Stimulated activated CD8-positive, alpha-beta memory T cell treated with anti-CD3 and anti-CD28 coated beads, Interleukin-4, amount 100 ng/mL, for 1 hour (primary cell): Measurements from ENCODE around the gene CAVIN1.
A peak's percentile ranks its signal among the peaks of the same experiment; 100 is the strongest.
"Not testable (repeated sequence)": the region's sequence is repeated elsewhere in the genome, so short reads cannot be mapped to it uniquely, and the experiment has no call there.

Experiments used
- DNase-seq, 2 donors: peaks; one replicate each; pipeline ENCODE4 v3.0.0-alpha.2; 2020; ENCODE audit warnings: low read depth in 2 of 2, low spot score in 1 of 2

The CAVIN1 gene

DNA sequence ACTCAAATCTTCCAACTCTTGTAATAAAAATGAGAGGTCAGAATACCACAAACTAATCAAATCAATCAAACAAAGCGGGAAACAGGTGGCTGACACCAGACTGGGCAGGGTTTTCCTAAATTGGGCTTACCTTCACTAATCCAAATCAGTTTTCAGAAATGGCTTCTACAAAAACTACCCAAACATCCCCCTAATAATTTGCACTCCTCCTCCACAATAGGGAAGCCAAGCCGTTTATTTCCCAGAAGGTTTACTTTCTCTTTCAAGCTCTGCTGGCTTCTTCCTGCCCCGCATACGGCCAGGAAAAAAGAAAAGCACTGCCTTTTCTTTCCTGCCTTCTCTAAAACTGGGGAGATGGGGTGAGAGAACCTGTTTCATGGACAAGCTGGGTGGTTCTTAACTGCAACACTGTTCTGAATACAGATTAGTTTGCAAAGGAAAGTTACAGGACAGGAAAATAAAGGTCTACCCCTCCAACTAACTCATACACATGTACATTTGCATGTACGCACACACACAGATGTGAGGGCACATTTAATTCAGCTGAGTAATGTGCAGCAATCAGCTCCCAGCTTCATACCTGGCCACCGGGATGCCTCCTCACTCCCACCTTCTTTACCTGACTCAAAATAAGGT lies 44.0 kb downstream of the CAVIN1 start:
- no peak for DNase-seq

GRCh38 chr17:42378359-42378958 lies 44.6 kb downstream of the CAVIN1 start:
- no peak for DNase-seq

DNA sequence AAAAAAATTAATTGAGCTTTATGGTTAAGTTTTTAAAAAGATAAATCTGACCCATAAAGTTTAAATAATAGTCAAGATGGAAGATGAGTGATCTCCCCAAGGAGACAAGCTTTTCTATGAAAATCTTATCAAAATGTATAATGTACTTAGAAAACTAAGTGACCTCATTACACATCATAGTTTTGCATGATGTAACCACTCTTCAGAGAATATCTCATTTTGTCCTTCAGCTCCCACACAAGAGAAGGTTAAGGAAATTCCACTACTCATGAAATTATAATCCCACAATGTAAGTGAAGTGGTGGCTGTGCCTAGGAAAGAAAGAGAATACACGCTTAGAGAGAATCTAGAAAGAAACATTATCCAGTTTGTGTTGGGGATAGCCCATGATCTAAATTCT lies 49.2 kb downstream of the CAVIN1 start:
- no peak for DNase-seq

DNA sequence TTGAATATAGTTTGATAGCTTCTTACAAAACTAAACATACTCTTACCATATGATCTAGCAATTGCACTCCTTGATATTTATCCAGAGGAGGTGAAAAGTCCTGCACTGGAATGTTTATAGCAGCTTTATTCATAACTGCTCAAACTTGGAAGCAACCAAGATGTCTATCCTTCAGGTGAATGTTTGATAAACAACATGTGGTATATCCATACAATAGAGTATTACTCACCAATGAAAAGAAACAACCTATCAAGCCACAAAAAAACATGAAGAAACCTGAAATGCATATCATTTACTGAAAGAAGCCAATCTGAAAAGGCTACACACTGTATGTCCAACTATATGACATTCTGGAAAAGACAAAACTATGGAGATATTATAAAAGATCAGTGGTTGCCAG lies 50.9 kb downstream of the CAVIN1 start:
- no peak for DNase-seq

DNA sequence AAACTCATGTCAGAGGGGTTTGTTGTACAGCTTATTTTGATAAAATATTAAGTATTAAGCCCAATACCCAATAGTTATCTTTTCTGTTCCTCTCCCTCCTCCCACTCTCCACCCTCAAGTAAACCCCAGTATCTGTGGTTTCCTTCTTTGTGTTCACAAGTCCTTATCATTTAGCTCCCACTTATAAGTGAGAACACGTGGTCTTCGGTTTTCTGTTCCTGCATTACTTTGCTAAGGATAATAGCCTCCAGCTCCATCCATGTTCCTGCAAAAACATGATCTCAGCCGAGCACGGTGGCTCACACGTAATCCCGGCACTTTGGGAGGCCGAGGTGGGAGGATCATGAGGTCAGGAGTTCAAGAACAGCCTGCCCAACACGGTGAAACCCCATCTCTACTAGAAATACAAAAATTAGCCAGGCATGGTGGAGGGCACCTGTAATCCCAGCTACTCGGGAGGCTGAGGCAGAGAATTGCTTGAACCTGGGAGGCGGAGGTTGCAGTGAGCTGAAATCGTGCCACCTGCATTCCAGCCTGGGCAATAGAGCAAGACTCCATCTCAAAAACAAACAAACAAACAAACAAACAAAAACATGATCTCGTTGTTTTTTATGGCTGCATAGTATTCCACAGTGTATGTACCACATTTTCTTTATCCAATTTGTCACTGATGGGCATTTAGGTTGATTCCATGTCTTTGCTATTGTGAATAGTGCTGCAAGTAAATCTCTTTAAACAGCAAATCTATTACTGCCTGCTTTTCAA lies 54.1 kb downstream of the CAVIN1 start:
- not testable (repeated sequence) for DNase-seq

DNA sequence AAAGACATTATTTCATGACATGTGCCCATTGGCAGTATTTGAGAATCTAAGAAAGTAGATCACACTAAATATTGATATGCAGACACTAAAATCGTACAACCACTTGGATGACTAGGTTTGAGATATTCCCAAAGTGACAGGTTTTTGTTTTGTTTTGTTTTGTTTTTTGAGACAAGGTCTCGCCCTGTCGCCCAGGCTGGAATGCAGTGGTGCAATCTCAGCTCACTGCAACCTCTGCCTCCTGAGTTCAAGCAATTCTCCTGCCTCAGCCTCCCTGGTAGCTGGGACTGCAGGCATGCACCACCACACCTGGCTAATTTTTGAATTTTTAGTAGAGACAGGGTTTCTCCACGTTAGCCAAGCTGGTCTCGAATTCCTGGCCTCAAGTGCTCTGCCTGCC lies 54.7 kb downstream of the CAVIN1 start:
- DNase-seq = not testable (repeated sequence)

DNA sequence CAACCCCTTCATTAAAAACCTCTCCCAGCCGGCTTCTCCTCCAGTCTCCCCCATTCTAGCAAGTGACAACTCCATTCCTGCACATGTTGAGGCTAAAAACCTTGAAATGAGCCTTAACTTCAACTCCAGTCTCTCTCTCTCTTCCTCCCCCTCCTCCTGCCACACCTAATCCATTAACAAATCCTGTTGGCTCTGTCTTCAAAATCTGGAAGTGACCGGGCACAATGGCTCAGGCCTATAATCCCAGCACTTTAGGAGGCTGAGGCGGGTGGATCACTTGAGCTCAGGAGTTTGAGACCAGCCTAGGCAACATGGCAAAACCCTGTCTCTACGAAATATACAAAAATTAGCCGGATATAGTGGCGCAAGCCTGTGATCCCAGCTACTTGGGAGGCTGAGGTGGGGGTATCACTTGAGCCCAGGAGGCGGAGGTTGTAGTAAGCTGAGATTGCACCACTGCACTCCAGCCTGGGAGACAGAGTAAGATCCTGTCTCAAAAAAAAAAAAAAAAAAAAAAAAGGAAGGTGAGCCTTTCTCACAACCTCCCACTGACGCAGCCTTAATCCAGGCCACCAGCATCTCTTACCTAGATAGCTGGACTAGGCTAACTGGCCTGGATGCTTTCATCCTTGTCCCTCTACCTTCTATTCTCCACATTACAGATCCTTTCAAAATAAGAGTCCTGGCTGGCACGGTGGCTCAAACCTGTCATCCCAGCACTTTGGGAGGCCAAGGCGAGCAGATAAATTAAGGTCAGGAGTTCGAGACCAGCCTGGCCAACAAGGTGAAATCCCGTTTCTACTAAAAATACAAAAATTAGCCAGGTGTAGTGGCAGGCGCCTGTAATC lies 56.7 kb downstream of the CAVIN1 start:
- DNase-seq = not testable (repeated sequence)

GRCh38 chr17:42365136-42365535 lies 57.9 kb downstream of the CAVIN1 start:
- no peak for DNase-seq

GRCh38 chr17:42363767-42364585 lies 59.1 kb downstream of the CAVIN1 start:
- DNase-seq = no peak

- DNase-seq = no peak
Observed at GRCh38 chr17:42363231-42363630, 59.8 kb downstream of the CAVIN1 start.

GRCh38 chr17:42362245-42362961 lies 60.7 kb downstream of the CAVIN1 start:
- no peak for DNase-seq

DNA sequence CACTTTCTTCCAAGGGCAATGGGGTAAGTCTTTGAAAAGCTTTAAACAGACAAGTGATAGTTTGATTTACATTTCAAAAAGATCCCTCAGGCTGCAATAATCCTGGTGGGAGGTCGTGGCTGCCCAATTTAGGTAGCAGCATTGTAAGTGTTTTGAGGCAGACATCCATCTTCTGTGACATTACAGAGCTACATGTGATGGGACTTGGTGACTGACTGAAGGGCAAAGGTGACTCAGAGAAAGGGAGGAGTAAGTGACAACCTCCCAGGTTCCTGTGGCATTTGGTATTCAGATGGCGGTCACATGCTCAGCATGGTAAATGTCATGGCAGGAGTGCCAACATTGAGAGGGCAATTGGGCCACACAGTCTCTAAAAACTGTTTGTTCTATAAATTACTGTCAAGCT lies 61.3 kb downstream of the CAVIN1 start:
- DNase-seq = peak in 1 of 2 donors; percentile 16

GRCh38 chr17:42360388-42360787 lies 62.7 kb downstream of the CAVIN1 start:
- not testable (repeated sequence) for DNase-seq

DNA sequence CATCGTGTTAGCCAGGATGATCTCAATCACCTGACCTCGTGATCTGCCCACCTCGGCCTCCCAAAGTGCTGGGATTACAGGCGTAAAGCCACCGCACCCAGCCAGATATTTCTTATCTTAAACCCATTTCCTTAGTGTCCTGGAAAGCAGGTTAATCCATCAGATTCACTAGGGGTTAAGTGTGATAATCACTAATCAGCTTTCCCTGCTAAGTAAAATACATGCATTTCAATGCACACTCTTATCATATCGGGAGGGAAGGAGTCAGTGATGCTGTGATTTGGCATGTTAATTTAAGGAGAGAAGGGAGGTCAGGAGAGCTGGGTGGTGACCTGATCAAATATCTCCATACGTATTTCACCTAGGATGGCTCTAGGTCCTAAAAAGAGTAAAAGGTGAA lies 63.9 kb downstream of the CAVIN1 start:
- no peak for DNase-seq

- no peak for DNase-seq
Observed at GRCh38 chr17:42358434-42358833, 64.6 kb downstream of the CAVIN1 start.

DNA sequence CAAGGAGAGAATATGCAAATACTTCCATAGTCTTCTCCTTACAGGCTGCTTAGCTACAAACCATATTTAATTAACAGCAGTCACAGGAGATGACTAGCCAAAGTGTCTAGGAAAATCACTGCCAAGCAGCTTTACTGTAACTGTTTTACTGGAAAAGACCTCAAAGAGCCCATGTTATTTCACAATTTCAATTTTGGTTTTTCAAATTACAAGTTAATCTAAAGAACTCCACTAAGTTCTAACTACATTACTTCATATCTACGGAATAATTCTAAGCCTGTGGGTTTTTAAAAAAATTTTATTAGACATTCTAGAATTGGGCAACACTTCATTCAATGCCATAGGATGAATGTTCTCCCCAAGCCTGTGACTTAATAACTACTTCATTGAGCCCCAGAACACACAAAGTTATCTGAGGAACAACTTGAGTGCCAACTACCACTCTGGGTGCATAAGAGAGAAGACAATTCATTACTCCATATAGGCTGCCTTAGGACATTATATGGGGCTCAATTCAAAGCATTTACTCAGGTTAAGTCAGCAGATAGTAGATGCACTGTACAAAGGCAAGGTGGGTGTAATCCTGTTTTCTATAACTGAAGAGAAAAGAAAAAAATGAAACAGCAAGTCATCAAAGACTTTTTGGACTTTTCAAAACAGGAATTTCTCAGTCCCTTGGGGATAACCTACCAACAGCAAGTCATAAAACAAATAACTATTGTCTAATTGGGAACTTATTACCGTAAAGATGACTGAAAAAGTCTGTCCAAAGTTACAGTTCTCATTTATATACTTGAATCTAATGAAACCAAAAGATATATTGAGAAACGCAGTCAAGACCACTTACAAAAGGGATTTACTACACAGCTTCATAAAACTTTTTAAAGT lies 67.9 kb downstream of the CAVIN1 start:
- no peak for DNase-seq
